Retinal pigment epithelial cell (primary cell): Measurements from ENCODE around the gene HAUS3.

Experiments used
- DNase-seq: peaks from one replicate; pipeline ENCODE4 v3.0.0-alpha.2; 2010; ENCODE audit warnings: low read depth
- H3K4me3 ChIP-seq: 2 replicates; pipeline ENCODE4 v1.5.1; 2011; ENCODE audit warnings: mild to moderate bottlenecking, low read length, control low read depth, moderate library complexity
- CTCF ChIP-seq: conservative IDR thresholded peaks from 2 replicates; pipeline ENCODE4 v1.5.1; 2011; ENCODE audit warnings: low read depth, low read length, control low read depth, inconsistent platforms

Gene HAUS3

GRCh38 chr4:2287594-2287915, 45.6 kb upstream of the HAUS3 start:
- H3K4me3 ChIP-seq, result no peak overlapping the region
- no peak for TF ChIP-seq CTCF
- DNase-seq, result no peak

GRCh38 chr4:2286904-2287593, 45.1 kb upstream of the HAUS3 start:
- no peak for DNase-seq
- no peak for TF ChIP-seq CTCF
- no peak overlapping the region for H3K4me3 ChIP-seq

GRCh38 chr4:2285613-2286381, 43.9 kb upstream of the HAUS3 start:
- H3K4me3 ChIP-seq, result no peak overlapping the region
- no peak for TF ChIP-seq CTCF
- DNase-seq, result no peak

- DNase-seq, result no peak
- no peak overlapping the region for H3K4me3 ChIP-seq
- no peak for TF ChIP-seq CTCF
These were observed 43.2 kb upstream of the HAUS3 start for GRCh38 chr4:2284934-2285612.

GRCh38 chr4:2284161-2284933, 42.4 kb upstream of the HAUS3 start:
- TF ChIP-seq CTCF, result no peak
- no peak for DNase-seq
- H3K4me3 ChIP-seq, result no peak overlapping the region

GRCh38 chr4:2283199-2283711, 41.3 kb upstream of the HAUS3 start:
- H3K4me3 ChIP-seq, result no peak overlapping the region
- no peak for TF ChIP-seq CTCF
- no peak for DNase-seq
